H1 (cell line): Measurements from ENCODE around the gene MYH13. TPM values are rescaled to one million over a fixed set of nuclear protein-coding genes. Genes with fewer than 3 reads are reported as not detected.

ENCODE experiments used
- CTCF ChIA-PET: fragments of 300-600 bp; sonication (Branson Sonifier 250); formaldehyde crosslinking; loops from one replicate; lab custom pipeline; 2021; ENCODE audit not compliant: partially characterized antibody; lab: Charles Lee
- POLR2A ChIA-PET: fragments of 300-600 bp; sonication (Branson Sonifier 250); formaldehyde crosslinking; loops from one replicate; lab custom pipeline; 2021; ENCODE audit warnings: inconsistent platforms; ENCODE audit not compliant: partially characterized antibody; lab: Charles Lee
- DNase-seq, 2 experiments: peaks; one replicate each; pipeline versions ENCODE4 v3.0.0 to v3.0.0-alpha.2; 2010 to 2022; ENCODE audit warnings: low spot score in 2 of 2, low read depth in 1 of 2, mixed read lengths in 1 of 2
- FAIRE-seq: peaks from 2 replicates; lab custom pipeline; 2011; peaks lifted over from hg19 to GRCh38; lab: Jason Lieb, UNC
- H2AFZ ChIP-seq: 2 replicates; pipeline ENCODE4 v1.8.1; 2012; ENCODE audit warnings: low read length, inconsistent platforms
- H2AK5ac ChIP-seq: 2 replicates; pipeline ENCODE4 v1.6.1; 2013; ENCODE audit warnings: low read depth, low read length
- H2BK120ac ChIP-seq: replicated peaks from 2 replicates; pipeline ENCODE3; 2013; ENCODE audit warnings: low read depth, low read length, inconsistent platforms
- H2BK12ac ChIP-seq: 2 replicates; pipeline ENCODE4 v1.6.1; 2013; ENCODE audit warnings: low read depth, low read length
- H2BK15ac ChIP-seq: 2 replicates; pipeline ENCODE4 v1.6.1; 2013; ENCODE audit warnings: low read length
- H2BK20ac ChIP-seq: 2 replicates; pipeline ENCODE4 v1.6.1; 2013; ENCODE audit warnings: low read length
- H2BK5ac ChIP-seq: 2 replicates; pipeline ENCODE4 v1.6.1; 2013; ENCODE audit warnings: low read depth, low read length
- H3K14ac ChIP-seq: 2 replicates; pipeline ENCODE4 v1.6.1; 2013; ENCODE audit warnings: inconsistent platforms; ENCODE audit not compliant: insufficient read length
- H3K18ac ChIP-seq: 2 replicates; pipeline ENCODE4 v1.6.1; 2013; ENCODE audit warnings: low read length; ENCODE audit errors: extremely low read depth
- H3K23ac ChIP-seq: 2 replicates; pipeline ENCODE4 v1.6.1; 2013; ENCODE audit warnings: inconsistent platforms; ENCODE audit not compliant: insufficient read length
- H3K23me2 ChIP-seq: 2 replicates; pipeline ENCODE4 v1.6.1; 2013; ENCODE audit warnings: low read depth, low read length
- H3K27ac ChIP-seq: 2 replicates; pipeline ENCODE4 v1.6.1; 2011; ENCODE audit warnings: low read depth, low read length, inconsistent platforms
- H3K27me3 ChIP-seq, 4 experiments: replicated peaks in 1 of 4; 1 replicate in 1 of 4; 2 replicates in 3 of 4; pipeline versions ENCODE4 v1.6.1 to v1.8.1; 2011 to 2013; ENCODE audit warnings: low read length in 3 of 4, mild to moderate bottlenecking in 3 of 4, inconsistent platforms in 2 of 4, mixed read lengths in 2 of 4, moderate library complexity in 1 of 4; ENCODE audit not compliant: control insufficient read depth in 3 of 4, insufficient read depth in 3 of 4; ENCODE audit errors: extremely low read depth in 1 of 4
- H3K36me3 ChIP-seq, 4 experiments: 2 replicates each; pipeline versions ENCODE4 v1.6.1 to v1.8.1; 2011 to 2013; ENCODE audit warnings: mild to moderate bottlenecking in 4 of 4, low read length in 3 of 4, moderate library complexity in 2 of 4, control low read depth in 1 of 4, inconsistent platforms in 1 of 4; ENCODE audit not compliant: insufficient read depth in 4 of 4, control insufficient read depth in 2 of 4
- H3K4ac ChIP-seq: replicated peaks from 2 replicates; pipeline ENCODE3; 2013; ENCODE audit warnings: low read length, low read depth, mixed read lengths, inconsistent platforms; ENCODE audit not compliant: insufficient read length
- H3K4me1 ChIP-seq, 4 experiments: replicated peaks in 1 of 4; 1 replicate in 1 of 4; 2 replicates in 3 of 4; pipeline versions ENCODE4 v1.6.1 to v1.8.1; 2011 to 2013; ENCODE audit warnings: low read length in 3 of 4, inconsistent platforms in 2 of 4, mixed read lengths in 1 of 4; ENCODE audit not compliant: insufficient read depth in 4 of 4, control insufficient read depth in 3 of 4
- H3K4me2 ChIP-seq, 2 experiments: 2 replicates each; pipeline versions ENCODE4 v1.6.1 to v1.8.1; 2011 to 2013; ENCODE audit warnings: low read depth in 2 of 2, low read length in 2 of 2, control low read depth in 1 of 2, inconsistent platforms in 1 of 2, mild to moderate bottlenecking in 1 of 2; ENCODE audit not compliant: insufficient read depth in 1 of 2
- H3K4me3 ChIP-seq, 4 experiments: fragments of 200-600, 300-600 bp in 1 of 4; sonication (generic), shearing (Covaris generic), sonication (Bioruptor Twin) in 1 of 4; 2 replicates each; pipeline versions ENCODE4 v1.5.1 to v1.8.1; 2011 to 2016; ENCODE audit warnings: low read length in 4 of 4, low read depth in 3 of 4, control low read depth in 2 of 4, inconsistent platforms in 2 of 4, mild to moderate bottlenecking in 2 of 4, mixed read lengths in 1 of 4, moderate library complexity in 1 of 4; ENCODE audit not compliant: insufficient read depth in 2 of 4; ENCODE audit errors: extremely low read depth in 1 of 4
- H3K56ac ChIP-seq: replicated peaks from 2 replicates; pipeline ENCODE3; 2013; ENCODE audit warnings: low read depth, mild to moderate bottlenecking, mixed read lengths, low read length, inconsistent platforms; ENCODE audit not compliant: insufficient read length
- H3K79me1 ChIP-seq: 2 replicates; pipeline ENCODE4 v1.6.1; 2013; ENCODE audit warnings: low read depth, low read length, control low read depth
- H3K79me2 ChIP-seq, 2 experiments: 2 replicates each; pipeline versions ENCODE4 v1.6.1 to v1.8.1; 2012 to 2013; ENCODE audit warnings: low read length in 2 of 2, mild to moderate bottlenecking in 2 of 2, inconsistent platforms in 1 of 2; ENCODE audit not compliant: insufficient read depth in 2 of 2, control insufficient read depth in 1 of 2
- H3K9ac ChIP-seq, 4 experiments: replicated peaks in 1 of 4; 1 replicate in 1 of 4; 2 replicates in 3 of 4; pipeline versions ENCODE4 v1.6.1 to v1.8.1; 2011 to 2013; ENCODE audit warnings: low read depth in 3 of 4, low read length in 3 of 4, control low read depth in 2 of 4, mild to moderate bottlenecking in 2 of 4, moderate library complexity in 2 of 4, inconsistent platforms in 1 of 4; ENCODE audit errors: extremely low read depth in 1 of 4
- H3K9me3 ChIP-seq, 2 experiments: 2 replicates each; pipeline versions ENCODE4 v1.6.1 to v1.8.1; 2012 to 2013; ENCODE audit warnings: mild to moderate bottlenecking in 2 of 2, moderate library complexity in 2 of 2, control low read depth in 1 of 2, inconsistent platforms in 1 of 2, low read depth in 1 of 2, low read length in 1 of 2, mixed read lengths in 1 of 2; ENCODE audit not compliant: insufficient read depth in 2 of 2
- H4K20me1 ChIP-seq, 2 experiments: replicated peaks in 1 of 2; 2 replicates each; pipeline versions ENCODE3 to v1.8.1; 2011 to 2013; ENCODE audit warnings: inconsistent platforms in 2 of 2, low read length in 2 of 2, mild to moderate bottlenecking in 1 of 2; ENCODE audit not compliant: insufficient read depth in 2 of 2, control insufficient read depth in 1 of 2
- H4K5ac ChIP-seq: 2 replicates; pipeline ENCODE4 v1.6.1; 2013; ENCODE audit warnings: low read length, low read depth, mixed read lengths, inconsistent platforms; ENCODE audit not compliant: insufficient read length
- H4K8ac ChIP-seq: 2 replicates; pipeline ENCODE4 v1.8.0; 2013; ENCODE audit warnings: mild to moderate bottlenecking, moderate library complexity, low read length, inconsistent platforms; ENCODE audit not compliant: insufficient read depth; ENCODE audit errors: extremely low read depth
- H4K91ac ChIP-seq: replicated peaks from 2 replicates; pipeline ENCODE3; 2013; ENCODE audit warnings: low read length, mixed read lengths, inconsistent platforms; ENCODE audit not compliant: insufficient read length
- WGBS, 2 experiments: shearing (Covaris generic) in 1 of 2; methylation state at CpG; one replicate each; pipeline versions ENCODE4 v1.1.6 to v1.1.7; 2013 to 2015; ENCODE audit warnings: low lambda C conversion rate in 2 of 2, mixed read lengths in 2 of 2, inconsistent platforms in 1 of 2, low coverage in 1 of 2, missing lambda C conversion rate in 1 of 2; ENCODE audit not compliant: insufficient replicate concordance in 2 of 2, insufficient coverage in 1 of 2, insufficient read length in 1 of 2; ENCODE audit errors: extremely low coverage in 1 of 2, missing lambda C conversion rate in 1 of 2; 5-methylcytosine and 5-hydroxymethylcytosine counted together
- polyA plus RNA-seq, 7 experiments: library from polyadenylated mRNA; depleted of rRNA in 3 of 7; stranded (reverse) in 5 of 7; unstranded in 2 of 7; fragments of >200 nt in 5 of 7; fragments of 200-250 nt in 2 of 7; gene quantifications; 1 replicate in 5 of 7; 2 replicates in 1 of 7; 4 replicates in 1 of 7; pipeline versions ENCODE4 v1.2.1 to v1.2.3, GENCODE V29; 2011 to 2013; ENCODE audit warnings: missing spikeins in 2 of 7, mixed read lengths in 2 of 7
- total RNA-seq: library from RNA; stranded (reverse); fragmentation: NEBNext Ultra II Directional; extraction: Animal tissue kit (Norgen Biotek cat#: 25700); gene quantifications from 2 replicates; pipeline ENCODE4 v1.2.1, GENCODE V29; 2021

Gene MYH13
- total and polyA plus RNA-seq, 2 of the 8 experiments (the other 6 are each of a cell fraction or from before 2014, with no cell fraction given) = not detected

DNA sequence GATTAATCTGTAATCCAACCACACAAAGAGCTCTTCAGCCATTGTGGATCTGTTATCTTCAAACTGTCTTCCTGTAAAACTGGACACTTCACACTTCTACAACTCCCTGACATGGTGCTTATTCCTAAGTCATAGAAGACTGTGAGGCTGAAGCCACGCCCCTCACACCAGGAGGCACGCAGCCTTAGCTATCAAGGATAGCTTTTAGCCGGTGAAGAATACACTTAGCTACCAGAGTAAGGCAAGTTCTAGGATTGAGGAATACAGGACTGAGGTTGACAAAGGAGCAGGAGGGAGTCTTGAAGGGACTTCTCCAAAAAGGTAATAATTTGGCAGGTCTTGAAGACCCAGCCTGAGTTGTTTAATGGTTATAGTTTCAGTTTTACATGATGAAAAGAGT is 94.6 kb downstream of the MYH13 start:
- no peaks in the 10 kb centered on the region for H3K79me1 ChIP-seq
- H3K23me2 ChIP-seq = no peaks in the 10 kb centered on the region
- POLR2A ChIA-PET = no interaction called here
- H3K27me3 ChIP-seq = no peaks in the 10 kb centered on the region
- H2AFZ ChIP-seq = no peak overlapping the region
- H3K4me1 ChIP-seq = peaks cover 0 to 9% (median 1%) of the 10 kb centered on the region in 4 experiments; a peak in 2 of 7 replicates
- H3K9me3 ChIP-seq = no peaks in the 10 kb centered on the region
- H2BK15ac ChIP-seq = no peak overlapping the region
- H3K79me2 ChIP-seq = no peaks in the 10 kb centered on the region
- H4K5ac ChIP-seq = no peak overlapping the region
- no peak overlapping the region for H2BK5ac ChIP-seq
- FAIRE-seq (no peak), DNase-seq (no peak)
- H4K91ac ChIP-seq = no peak overlapping the region
- no peak overlapping the region for H3K4me3 ChIP-seq
- H3K18ac ChIP-seq = no peak overlapping the region
- H2BK120ac ChIP-seq = no peak overlapping the region
- H3K14ac ChIP-seq = no peak overlapping the region
- 54% methylated on average over 3 of the region's 3 CpGs; no CpG with 5 or more reads in 1 of the 2 experiments for WGBS, 2 experiments
- H3K36me3 ChIP-seq = no peaks in the 10 kb centered on the region
- no peak overlapping the region for H2BK12ac ChIP-seq
- no peak overlapping the region for H2AK5ac ChIP-seq
- H4K8ac ChIP-seq = no peak overlapping the region
- no peak overlapping the region for H3K27ac ChIP-seq
- CTCF ChIA-PET = interaction anchor here (0.6 to 2.1 kb wide), 4 partner anchors 18 to 339 kb away, joined by 3 to 6 read pairs (median 4); no protein-coding TSS in a partner anchor
- no peak overlapping the region for H3K4ac ChIP-seq
- no peak overlapping the region for H3K56ac ChIP-seq
- H3K4me2 ChIP-seq = no peak overlapping the region; a peak in 1 of 4 replicates
- H3K23ac ChIP-seq = no peak overlapping the region
- H4K20me1 ChIP-seq = no peaks in the 10 kb centered on the region
- H2BK20ac ChIP-seq = no peak overlapping the region
- H3K9ac ChIP-seq = no peak overlapping the region
